GM19463 (cell line): ENCODE measurements around the gene MOCS3.

ENCODE experiments used
- ATAC-seq: cut with Tn5 transposase; IDR thresholded peaks from one replicate; pipeline ENCODE4 v1.9.1; 2021; ENCODE audit warnings: mild to moderate bottlenecking, moderate library complexity; ENCODE audit not compliant: unreplicated experiment

The MOCS3 gene, protein sequence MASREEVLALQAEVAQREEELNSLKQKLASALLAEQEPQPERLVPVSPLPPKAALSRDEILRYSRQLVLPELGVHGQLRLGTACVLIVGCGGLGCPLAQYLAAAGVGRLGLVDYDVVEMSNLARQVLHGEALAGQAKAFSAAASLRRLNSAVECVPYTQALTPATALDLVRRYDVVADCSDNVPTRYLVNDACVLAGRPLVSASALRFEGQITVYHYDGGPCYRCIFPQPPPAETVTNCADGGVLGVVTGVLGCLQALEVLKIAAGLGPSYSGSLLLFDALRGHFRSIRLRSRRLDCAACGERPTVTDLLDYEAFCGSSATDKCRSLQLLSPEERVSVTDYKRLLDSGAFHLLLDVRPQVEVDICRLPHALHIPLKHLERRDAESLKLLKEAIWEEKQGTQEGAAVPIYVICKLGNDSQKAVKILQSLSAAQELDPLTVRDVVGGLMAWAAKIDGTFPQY

GRCh38 chr20:50958615-50959542 lies at the start of gene MOCS3:
TSS of gene MOCS3 (plus strand) at chr20:50958818. CDS start at chr20:50958843, 25 bp downstream.
- peak; percentile 85 for ATAC-seq

- no peak for ATAC-seq
Measured at GRCh38 chr20:50909413-50909812, 49.2 kb upstream of the MOCS3 start.

DNA sequence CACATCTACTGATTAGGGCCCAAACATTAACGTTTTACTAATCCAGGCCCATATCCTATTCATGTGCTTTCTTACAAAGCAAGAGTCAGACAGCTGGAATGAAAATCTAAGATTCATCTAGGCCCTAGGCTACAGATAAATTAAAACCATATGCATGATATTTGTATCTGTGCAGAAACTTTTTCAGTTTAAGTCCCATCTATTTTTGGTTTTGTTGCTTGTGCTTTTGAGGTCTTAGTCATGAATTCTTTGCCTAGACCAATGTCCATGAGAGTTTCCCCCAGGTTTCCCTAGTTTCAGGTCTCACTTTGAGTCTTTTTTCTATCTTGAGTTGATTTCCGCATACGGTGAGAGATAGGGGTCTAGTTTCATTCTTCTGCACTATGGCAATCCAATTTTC lies 47.6 kb upstream of the MOCS3 start:
- no peak for ATAC-seq

DNA sequence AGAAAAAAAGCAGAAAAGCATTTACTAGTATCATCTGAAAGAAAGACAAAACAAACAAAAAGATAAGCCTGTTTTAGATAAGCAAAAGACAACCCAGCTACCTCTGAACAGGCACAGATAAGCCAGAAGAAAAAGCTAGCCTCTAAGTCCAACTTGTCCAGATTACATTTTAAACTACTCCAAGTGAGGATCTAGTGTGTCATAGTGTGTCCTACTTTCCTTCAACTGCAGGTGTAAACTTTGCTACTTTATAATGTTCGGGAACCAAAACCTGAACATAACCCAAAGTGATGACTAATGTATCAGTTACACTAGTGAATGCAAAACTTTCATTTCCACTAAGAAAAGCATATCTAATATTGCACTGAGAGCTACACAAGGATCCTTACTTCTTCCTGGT lies 46.9 kb upstream of the MOCS3 start:
- peak; percentile 46 for ATAC-seq

GRCh38 chr20:50913690-50914375 lies 44.8 kb upstream of the MOCS3 start:
- no peak for ATAC-seq

DNA sequence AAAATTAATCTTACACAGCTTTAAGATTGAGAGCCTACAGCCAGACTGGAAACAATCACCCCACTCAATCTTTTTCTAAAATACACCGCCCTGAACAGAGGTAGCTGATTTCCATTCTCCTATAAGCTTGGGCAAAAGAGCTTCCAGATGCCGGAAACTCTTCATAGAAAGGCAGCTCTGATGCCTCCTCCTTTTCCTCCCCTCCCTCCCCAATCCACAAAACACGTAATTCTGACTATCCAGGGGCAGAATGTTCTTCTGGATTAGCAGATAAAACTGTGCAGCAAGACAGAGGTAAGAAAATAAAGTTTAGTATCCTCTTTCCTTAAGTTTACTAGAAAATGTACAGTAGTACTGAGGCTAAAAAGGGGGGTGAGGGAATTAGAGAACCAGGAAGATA lies 43.2 kb upstream of the MOCS3 start:
- no peak for ATAC-seq

- no peak for ATAC-seq
Measured at GRCh38 chr20:50916257-50916656, 42.4 kb upstream of the MOCS3 start.

DNA sequence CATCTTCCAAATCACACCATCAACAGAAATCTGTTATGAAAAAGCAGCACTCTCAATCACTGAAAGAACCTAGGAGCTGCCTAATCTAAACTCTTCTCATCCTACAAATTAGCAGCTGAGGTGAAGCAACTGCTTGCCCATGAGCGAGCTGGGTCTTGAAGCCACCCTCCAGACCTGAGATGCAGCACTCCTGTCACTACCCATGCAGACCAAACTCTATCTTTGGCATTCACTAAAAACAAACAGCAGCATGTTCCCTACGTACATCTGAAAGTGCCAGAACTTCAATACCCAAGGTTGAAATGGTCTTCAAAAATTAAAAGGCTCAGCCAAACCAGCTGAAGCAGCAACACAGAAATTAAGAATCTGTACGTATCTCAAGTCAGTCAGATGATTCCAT lies 41.7 kb upstream of the MOCS3 start:
- no peak for ATAC-seq

GRCh38 chr20:50918403-50918802 lies 40.2 kb upstream of the MOCS3 start:
- ATAC-seq = no peak

DNA sequence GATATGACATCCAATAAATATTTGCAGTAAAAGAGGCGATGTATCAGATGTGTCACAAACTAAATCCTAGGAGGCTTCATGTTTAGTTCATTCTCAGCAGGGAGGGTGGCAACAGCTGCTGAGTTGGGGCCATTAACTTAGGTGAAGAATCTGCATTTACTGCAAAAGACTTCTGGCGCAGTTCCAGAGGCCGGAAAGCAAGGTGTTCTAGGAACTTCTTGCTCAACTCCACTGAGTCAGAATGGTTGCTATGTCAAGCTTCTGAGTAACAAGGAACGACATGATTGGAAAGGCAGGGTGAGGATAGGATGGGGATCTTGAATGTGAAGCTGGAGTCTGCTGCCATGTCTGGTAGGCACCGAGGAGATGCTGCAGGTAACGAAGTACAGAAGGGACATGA lies 39.1 kb upstream of the MOCS3 start:
- ATAC-seq = no peak

GRCh38 chr20:50920997-50921396 lies 37.6 kb upstream of the MOCS3 start:
- no peak for ATAC-seq

DNA sequence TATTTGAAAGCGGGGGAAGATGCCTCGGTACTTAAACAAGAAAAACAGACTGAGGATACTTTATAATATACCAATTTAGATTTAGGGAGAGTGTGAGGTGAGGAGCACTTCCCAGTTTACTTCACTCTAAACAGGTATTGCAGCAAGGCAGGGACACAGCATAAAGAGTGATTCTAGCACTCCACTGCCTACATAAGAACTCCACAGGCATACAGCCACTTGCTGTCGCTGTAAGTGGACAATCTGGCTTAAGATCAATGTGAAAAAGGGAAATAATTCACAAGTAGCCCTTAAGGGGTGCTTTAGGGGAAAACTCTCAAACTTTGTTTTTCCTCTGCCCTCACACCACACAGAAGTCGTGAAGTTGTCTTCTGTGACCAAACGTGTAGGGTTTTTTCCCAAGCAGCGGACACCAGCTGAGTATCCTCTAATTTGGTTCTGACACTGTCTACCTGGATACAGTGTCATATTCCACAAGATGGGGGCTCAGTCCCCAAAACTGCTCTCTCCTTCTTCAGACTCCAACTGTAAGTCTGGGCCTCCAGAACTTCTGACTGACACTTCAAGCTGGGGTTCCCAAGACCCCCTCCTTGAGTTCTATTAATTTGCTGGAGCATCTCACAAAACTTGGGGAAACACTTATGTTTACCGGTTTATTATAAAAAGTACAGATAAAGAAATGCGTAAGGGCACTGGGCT lies 36.7 kb upstream of the MOCS3 start:
- no peak for ATAC-seq

DNA sequence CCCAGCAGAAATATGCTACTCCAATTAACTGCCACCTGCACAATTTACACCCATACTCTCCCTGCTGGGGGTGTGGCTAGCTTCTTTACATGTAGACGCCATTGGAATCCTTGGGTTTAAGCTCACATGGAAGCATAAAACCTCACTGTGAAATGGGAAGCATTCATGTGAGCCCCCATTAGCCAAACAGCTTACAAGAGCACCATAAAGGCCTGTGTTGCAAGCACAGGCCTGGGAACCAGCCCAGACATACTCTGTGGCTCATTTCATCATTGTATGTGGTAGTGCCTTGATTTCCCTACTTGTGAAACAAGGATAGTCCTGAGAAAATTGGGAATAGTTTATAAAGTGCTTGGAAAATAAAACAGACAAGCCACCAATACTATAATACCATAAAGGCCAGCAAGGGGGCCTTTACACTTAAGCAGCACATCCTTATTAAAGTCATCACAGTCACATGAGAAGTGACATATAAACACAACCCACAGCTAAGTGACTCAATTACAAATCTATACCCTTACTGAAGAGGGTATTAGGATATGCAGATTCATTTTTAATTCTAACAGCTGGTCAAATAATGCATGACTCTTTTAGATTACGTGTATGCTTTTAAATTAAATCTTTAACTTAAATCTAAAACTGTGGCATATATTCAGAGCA lies 34.2 kb upstream of the MOCS3 start:
- ATAC-seq = no peak

DNA sequence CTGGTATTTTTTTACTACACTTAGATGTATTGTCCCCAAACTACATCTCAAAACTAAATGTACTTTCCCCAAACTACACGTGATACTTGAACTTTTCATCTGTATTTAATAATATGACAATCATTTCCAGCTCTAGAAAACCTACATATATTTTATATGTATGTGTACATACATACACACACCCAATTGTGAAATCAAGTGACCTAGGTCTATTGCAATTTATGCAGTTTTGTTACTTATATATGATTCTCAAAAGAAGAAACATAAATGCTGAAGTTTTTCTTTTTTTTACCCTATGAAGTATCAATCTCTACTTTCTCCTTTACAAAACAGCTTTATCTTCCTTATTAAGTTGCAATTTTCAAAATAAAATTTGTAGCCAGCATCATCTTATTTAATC lies 32.1 kb upstream of the MOCS3 start:
- ATAC-seq = no peak

DNA sequence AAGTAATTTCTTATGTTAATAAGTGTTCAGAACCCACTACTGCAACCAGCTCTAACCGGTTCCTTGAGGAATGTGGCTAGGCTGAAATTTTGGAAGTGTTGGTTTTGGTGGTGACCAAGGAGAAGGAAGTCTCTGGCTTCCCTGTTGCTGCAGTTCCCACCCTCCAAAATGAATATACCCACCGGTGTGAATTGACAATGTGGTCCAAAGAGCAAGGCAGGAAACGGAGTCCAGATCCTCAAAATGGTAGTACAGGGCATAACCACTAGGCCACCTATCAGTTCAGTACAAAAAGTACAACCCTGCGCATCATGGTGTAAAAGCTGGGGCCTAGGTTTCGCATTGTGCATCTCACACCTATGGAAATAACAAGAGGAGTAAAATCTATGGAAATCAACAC lies 30.1 kb upstream of the MOCS3 start:
- no peak for ATAC-seq

- ATAC-seq = peak; percentile 65
Measured at GRCh38 chr20:50929299-50930138, 29.1 kb upstream of the MOCS3 start.

DNA sequence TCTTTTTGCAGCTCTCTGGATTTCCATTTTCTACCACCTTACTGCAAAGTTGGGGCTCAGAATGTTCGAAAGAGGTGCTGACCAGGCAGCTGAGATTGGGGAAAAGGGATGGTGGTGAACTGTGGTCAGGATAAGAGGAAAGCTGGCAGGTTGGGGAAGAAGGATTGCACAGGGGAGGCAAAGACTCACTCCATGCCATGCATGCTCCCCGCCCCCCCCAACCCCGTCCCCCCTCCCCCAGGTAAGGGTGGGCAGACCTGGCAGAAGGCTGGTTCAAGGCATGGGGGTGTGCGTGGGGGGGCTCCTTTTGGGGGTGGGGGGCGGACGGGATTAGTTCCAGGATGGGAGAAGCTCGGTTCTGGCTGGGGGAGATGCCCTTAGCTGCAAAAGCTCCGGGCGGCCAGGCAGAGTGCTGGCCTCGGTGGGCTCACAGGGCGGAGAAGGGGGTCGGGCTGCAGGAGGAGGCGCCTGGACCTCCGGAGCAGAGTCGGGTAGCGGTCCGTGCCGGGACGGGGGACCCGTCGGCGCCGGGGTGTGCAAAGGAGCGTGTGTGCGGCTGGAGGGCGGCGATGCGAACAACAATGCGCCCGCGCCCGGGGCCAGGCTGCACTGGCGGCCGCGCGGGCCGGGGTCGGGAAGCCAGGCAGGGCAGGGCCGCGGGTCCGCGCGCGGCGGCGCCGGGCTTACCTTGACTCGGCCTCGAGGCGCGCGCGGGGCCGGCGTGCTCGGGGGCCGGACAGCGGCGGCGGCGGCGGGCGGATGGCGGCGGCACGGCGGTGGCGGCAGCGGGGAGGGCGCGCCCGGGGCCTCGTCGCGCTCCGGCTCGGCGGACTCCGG lies 28.3 kb upstream of the MOCS3 start:
- peak; percentile 8 for ATAC-seq

DNA sequence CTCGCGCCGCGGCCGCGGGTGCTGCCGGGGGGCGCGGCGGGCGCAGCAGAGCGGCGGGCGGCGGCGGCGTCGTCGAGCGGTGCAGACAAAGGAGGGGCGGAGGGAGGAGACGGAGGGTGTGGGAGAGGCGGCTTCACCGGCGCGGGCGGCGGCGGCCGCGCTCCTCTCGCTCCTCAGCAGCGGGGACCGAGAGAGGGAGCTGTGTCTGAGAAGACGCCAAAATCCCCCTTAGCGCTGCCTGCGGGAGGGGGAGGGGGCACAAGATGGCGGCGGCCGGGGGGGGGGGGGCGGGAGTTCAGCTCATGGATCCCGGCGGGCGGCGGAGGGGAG lies 27.7 kb upstream of the MOCS3 start:
- ATAC-seq = peak; percentile 12
